HG03066 (cell line): ENCODE data around the gene CFAP46.

Experiments
- ATAC-seq: cut with Tn5 transposase; IDR thresholded peaks from one replicate; pipeline ENCODE4 v1.9.1; 2021; ENCODE audit warnings: low read depth; ENCODE audit not compliant: unreplicated experiment

Gene CFAP46

DNA sequence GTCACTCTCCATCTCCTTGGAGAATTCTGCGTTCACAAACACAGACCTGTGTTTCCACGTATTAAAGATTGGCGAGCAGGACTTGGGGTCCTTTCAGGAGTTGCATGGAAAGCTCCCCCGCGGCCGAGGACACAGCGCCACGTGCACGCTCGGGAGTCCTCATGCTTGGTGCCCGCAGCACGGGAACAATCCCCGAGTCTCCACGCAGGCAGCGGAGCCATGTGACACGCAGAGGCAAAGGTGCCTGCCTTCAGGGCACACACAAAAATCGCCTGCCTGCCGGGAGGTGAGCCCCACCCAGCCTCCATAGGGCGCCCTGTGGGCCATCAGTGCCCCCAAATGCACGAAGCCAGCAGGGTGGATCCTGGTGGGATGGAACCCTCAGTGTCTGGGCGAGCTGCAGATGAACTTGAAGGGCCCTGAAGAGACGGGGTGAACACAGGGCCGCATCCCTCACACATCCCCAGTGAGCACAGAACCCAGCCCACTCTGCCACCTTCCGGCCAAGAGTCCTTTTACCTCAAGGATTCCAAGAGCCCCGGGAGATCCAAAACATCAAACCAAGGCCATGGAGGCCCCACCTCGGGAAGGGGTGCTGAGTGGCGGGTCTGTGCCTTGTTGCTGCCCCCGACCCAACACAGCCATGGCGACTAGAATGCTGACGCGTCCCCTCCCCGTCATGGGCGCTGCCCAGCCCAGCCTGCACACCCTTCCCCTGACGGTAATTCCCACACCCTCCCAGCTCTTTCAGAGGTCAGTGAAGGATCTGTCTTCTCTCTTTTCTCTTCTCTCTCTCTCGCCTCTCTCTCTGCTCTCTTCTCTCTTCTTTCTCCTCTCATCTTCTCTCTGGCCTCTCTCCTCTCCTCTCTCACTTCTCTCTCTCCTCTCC lies 55.9 kb downstream of the CFAP46 start:
- no peak for ATAC-seq

DNA sequence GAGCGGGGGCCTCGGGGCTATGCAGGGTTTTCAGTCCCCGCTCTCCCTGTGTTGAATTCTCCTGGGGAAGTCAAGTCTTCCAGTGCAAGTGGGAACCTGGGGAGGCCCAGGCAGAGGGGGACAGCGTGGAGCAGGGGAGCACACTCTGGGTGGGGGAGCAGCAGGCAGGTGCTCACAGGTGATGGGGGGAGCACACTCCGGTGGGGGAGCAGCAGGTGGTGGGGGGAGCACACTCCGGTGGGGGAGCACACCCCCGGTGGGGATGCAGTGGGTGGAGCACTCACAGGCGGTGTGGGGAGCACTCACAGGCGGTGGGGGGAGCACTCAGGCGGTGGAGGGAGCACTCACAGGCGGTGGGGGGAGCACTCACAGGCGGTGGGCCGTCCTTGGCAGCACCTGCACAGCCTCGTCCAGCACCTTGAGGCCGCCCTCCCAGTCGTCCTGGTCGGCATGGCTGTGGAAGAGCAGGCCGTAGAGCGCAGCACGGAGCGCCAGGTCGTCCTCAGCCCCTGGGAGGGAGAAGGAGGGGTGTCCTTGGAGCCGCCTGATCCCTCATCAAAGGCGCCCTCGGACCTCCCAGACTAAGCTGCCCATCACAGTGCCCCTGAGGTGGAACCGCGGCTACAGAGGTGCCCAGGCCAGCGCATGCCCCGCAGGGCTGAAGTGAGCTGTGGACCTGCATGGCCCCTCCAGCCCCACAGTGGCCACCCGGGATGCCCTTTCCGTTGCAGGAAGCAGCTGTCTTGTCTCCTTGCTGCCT lies 56.7 kb downstream of the CFAP46 start:
- ATAC-seq, result no peak

DNA sequence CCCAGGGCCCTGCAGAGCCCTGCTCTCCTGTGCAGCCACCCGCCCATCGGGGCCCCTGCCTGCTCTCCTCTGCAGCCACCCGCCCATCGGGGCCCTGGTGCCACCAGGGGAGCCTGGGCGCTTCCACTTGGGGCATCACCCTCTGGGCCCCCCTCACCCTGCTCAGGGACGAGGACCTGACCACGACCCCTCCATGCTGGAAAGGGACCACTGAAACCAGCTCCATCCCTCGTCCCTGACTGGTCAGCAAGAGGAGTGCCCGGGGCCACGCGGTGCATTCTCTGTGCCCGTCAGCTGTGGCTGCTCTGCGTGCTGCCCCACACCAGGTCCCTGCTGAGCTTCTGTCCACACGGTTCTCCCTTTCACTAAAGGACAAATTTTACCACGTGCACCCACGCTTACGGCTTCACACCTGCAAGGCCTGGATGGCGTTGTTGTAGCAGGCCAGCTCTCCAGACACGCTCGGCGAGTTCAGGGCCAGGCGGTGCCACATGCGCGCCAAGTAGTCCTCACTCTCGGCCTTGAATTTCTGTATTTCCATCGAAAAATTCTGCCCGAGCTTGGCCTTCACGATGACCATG lies 57.6 kb downstream of the CFAP46 start:
- ATAC-seq, result no peak

DNA sequence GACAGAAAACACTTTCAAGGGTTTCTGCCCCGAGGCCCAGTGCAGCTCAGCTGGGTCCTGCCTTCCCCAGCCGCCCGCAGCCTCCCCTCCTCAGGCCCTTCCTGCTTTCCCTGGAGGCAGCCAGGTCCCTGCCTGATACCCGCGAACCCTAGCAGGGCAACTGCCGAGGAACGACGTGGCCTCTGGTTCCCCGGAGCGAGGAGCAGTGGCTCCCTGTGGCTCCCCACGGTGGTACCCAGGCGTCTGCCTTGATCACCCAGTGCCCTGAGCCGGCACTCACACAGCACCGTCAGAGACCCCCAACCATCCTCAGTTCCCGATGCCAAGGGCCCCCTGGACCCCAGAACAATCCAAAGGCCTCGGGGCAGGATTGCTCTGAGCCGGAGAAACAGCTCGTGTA lies 58.3 kb downstream of the CFAP46 start:
- no peak for ATAC-seq

DNA sequence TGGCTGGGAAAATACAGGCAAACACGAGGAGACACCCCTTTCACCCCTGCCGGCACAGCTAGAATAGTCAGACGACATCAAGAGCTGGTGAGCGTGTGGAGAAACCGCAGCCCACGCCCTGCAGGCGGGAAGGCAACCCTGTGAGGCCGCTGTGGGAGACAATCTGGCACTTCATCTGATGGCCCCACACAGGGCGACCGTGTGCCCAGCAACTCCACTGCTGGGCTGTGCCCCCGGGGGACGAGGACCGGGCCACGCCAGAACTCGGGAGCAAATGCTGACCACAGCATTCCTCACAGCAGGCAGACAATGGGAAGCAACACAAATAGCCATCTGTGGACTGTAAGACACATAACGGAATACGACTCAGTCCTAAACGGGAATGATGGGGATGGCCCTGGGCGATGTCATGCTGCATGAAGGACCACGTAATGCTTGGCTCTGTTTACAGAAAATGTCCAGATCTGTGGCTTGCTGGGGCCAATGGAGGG lies 58.9 kb downstream of the CFAP46 start:
- no peak for ATAC-seq

DNA sequence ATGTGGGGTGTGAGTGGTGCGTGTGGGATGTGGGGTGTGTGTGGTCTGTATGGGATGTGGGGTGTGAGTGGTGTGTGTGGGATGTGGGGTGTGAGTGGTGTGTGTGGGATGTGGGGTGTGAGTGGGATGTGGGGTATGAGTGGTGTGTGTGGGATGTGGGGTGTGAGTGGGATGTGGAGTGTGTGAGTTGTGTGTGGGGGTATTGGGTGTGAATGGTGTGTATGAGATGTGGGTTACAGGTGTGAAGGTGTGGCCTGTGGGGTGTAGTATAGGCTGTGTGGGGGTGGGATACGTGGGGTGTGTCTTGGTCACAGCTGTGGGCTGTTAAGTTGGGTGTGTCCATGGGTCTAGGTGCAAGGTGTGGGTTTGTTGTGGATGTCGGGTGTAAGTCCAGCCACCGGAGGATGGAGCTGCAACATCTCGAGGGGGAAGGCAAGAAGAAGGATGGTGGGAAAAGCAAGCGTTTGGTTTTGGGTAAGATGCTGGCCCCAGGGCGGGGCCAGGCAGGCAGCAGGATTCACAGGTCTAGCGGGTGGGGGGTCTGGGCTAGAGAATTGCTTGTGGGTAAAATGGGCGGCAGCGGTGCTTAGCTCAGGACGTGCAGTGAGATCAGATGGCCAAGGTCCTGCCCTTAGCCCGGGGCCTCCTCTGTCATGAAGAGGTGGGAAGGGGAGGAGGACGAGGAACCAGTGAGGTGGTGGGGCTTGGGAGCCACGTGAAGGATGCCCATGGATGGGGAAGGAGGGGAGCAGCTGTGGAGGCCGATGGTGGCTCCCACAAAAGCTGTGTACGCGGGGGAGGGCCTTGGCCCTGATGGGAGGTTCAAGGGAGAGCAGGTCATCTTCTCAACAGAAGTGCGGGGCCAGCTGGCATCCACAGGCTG lies 60.1 kb downstream of the CFAP46 start:
- no peak for ATAC-seq

DNA sequence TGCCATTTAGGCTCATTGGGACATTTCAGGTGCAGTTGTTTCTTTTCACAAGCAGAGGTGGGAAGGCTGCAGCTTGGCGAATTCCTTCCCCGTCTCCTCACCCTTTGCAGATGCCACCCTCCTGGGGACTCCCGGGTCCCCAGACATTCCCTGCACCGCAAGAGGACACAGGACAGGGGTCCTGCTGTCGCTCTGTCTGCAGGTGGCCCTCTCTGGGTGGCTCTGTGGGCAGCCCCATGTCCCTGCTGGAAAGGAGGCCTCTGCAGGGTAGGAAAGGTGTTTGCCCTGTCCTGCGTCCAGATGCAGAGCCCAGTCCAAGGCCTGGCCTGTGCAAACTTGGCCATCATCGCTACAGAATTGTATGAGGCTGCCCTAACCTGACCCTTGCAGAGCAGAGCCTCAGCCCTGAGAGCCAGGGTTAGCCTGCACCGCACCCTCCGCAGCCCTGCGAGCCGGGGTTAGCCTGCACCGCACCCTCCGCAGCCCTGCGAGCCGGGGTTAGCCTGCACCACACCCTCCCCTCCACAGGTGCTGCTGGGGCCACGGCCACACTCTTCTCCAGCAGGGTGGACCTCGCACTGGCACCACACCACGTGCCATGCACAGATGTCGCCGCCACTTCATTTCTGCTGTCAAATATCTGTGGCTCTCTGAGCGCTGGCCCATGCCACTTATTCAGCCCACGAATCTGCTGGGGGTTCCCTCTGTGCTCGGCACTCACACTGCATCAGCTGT lies 61.0 kb downstream of the CFAP46 start:
- no peak for ATAC-seq

DNA sequence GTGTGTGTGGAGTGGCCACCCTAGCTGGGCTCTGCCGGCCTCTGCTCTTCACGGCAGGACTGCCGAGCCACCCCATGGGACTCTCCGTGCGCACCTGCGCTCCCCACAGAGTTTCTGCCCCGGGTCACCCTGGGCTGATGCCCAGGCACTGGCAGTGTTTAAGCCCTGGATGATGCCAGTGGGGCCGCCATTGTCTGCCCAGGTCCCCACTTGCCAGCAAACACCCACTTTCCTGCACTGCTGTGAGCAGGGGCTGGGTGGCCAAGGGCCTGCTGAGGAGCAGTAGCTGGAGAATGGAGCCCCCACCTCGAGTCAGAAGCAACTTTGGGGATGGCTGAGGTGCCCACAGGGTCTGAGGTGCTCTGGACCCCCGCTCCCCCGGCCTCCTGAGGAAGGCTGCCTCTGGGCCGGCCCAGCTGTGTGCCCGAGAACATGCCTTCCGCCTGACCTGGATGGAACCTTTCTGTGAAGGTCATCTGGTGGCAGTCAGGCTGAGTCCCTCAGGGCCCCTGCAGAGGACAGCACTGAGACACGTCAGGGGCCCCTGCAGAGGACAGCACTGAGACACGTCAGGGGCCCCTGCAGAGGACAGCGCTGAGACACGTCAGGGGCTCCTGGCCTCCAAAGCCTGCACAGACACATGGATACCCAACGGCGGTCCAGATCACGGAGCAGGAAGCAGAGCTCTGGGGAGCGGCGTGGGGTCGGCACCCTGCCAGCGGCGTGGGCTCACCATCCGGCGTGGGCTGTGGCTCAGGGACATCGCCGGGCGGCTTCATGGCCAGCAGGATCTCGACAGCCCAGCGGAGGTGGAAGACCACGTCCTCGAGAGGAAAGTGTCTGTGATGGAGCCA lies 62.0 kb downstream of the CFAP46 start:
- no peak for ATAC-seq

DNA sequence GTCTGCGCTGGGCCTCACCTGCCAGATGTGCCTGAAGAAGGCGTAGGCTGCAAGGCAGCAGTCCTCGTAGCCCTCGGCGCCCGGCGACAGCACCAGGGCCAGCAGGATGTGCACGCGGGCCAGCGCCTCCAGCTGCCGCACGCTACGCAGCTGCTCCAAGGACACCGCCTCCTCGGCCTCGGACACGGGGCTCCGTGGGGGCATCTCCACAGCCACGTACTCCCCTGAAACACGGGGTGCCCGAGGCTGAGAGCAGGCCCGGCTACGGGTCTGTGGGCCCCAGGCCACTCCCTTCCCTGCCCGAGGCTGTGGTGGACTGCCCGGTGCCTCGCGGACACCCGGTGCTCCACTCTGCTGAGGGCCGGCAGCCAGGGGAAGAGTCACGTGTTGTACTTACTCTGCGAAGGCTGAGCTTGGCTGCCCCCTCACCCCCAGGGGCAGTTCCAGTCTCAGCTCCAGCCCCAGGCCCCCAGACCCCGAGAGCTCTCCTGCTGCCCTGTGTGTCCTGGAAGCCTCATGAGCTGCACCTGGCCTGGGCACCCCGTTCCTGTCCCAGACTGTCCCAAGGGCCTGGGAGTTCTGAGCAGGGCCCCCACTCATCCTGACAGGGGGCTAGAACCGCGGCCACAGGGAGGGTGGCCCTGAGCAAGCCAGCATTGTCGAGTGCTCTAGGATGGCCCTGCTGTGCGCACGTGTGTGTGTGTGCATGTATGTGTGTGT lies 62.8 kb downstream of the CFAP46 start:
- ATAC-seq, result no peak

DNA sequence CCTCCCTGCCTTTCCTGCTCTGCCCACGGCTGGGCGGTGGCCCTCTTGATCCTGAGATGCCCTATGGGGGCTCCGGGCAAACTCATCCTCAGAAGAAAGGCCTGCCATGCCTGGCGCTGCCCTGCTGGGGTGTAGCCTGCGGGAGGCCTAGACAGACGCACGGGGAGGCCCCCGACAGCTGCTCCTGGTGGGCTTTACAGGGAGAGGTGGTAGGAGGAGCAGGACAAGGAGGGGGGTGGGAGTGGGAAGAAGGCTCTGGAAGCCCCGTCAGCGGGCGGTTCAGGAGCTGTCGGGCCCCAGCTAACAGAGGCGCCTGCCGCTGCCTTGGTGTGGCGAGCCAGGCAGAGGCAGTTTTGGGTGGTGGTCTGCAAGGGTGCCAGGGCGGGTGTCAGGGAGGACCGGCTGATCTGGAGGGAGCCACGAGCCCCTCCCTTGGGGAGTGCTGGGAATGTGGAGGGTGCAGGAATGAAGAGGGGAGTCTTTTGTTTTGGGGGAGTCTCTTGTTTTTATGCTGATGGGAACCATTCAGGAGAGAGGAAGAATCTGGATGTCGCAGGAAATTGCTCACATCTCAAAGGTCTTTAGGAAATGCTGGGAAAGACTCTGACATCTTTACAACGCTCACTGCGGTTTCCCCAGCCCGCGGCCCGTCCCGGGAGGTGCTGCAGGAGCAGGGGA lies 63.5 kb downstream of the CFAP46 start:
- ATAC-seq, result no peak

DNA sequence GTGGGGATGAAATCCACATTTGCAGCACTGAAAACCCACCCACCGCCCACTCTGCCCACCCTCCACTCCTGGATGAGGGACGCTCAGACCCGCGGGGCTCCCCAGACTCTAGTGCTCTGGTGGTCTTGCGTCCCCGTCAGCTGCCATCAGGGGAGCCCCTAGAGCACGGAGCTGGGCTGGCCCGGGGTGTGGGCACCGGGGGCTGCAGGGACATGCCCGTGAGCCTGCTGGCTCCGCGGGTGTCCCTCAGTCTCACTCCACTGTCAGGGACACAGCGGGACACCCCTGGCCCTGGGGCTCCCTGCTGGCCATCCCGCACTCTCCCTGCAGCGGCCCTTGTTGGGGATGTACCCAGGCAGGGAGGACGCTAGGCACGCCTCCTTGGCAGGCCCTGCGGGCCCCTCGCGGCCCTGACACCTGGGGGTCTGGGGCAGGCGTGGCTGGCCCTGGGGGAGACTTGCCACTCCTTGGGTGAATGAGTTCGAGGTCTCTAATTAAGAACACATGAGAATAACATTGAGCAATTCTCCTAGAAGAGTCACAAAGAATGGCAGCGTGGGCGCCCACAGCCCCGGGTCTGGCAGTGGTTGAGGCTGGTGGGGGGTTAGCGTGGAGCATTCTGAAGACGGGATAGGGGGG lies 64.2 kb downstream of the CFAP46 start:
- no peak for ATAC-seq

DNA sequence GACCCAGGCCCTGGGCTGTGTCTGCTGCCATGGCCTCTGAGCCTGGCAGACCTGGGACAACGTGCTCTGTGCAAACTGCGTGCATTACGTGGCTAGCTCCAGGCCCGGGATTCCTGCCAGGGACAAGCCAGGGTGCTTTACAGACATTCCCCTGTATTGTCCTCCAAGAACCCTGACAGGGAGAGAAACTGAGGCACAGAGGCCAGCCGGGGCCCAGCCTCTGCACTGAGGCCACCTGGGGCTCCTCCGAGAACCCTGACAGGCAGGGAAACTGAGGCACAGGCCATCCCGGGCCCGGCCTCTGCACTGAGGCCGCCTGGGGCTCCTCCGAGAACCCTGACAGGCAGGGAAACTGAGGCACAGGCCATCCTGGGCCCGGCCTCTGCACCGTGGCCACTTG lies 64.9 kb downstream of the CFAP46 start:
- ATAC-seq, result no peak

DNA sequence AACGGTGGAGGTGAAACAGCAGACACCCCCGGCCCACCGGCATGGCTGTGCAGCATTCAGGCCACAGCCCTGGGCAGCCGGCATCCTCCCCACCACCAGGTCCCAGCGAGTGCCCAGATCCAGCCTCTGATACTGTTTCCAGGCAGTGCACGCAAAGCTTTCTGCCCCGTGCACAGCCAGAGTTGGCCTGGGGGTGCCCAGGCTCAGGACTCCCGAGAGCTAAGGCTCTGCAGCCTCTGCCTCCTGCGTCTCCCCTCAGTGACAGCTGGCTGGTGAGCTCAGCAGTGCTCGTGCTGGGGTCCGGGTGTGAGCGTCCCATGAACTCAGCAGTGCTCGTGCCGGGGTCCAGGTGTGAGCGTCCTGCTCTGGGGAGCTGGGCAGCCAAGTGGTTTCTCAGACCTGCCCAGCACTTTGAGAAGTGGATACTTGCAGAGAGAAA lies 65.4 kb downstream of the CFAP46 start:
- no peak for ATAC-seq

DNA sequence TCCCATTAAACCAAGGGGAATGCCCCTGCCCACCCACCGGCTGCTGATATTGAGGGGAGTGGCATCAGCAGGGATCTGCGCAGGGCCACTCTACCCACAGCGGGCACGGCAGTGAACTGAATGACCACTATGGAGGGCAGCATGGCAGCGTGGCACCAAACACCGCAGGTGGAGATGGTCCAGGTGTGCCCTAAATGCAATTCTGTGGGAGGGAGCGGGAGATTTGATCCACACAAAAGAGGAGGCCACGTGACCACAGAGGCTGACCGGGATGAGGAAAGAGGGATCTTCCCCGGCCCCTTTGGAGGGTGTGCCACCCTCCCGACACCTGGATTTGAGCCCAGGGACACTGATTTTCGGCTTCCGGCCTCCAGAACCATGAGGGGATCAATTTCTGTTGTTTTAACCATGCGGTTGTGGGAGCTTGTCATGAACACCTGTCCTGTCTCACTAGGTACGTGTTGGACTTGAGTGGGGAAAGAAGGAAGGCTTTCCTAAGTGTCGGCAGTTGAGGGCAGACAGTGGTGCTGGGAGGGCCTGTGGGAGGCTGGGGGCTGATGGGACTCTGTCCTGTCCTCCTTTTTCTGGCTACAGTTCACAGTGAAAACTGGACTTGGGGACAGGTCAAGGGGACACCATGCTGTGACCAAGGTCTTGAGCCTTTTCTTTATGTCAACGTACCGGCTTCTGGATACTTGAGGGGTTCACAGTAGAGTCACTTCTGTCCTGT lies 66.1 kb downstream of the CFAP46 start:
- ATAC-seq, result no peak

DNA sequence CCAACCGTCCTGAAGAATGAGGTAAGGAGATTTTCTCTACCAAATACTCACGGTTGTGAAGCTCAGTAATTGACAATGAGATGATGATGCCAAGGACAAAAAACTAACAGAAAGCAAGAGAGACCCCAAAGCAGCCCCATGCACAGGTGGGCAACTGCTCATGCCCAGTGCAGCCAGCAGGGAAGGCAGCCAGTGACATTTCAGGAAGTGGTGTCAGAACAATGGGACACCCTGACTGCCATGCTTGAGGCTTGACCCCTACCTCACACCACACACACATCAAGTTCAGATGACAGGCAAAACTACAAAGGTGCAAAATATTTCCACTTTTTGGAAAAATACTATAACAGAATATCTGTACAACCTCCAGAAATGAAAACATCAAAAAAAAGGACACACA lies 66.9 kb downstream of the CFAP46 start:
- no peak for ATAC-seq

DNA sequence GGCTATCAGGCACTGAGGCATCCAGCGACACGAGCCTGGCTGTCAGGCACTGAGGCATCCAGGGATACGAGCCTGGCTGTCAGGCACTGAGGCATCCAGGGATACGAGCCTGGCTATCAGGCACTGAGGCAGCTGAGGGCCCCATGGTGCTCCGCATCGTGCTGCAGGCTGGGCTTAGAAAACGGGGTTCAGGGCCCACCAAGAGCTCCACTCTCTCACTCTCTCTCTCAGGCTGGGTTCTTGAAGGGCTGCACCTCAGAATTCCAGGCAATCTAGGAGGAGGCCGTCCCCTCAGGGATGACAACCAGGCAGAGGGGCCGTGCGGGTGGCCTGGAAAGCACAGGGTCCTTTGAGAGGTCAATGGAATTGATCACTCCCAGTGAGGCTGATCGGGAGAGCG lies 69.0 kb downstream of the CFAP46 start:
- no peak for ATAC-seq
